NT2/D1 (cell line): ENCODE data around the gene PTCD1.
"Not testable (repeated sequence)": the region's sequence is repeated elsewhere in the genome, so short reads cannot be mapped to it uniquely, and the experiment has no call there.

Experiments
- DNase-seq: peaks from one replicate; pipeline ENCODE4 v3.0.0-alpha.2; 2011; ENCODE audit warnings: low read depth, low spot score
- H3K27me3 ChIP-seq: 2 replicates; pipeline ENCODE4 v1.6.0; 2011; ENCODE audit warnings: mild to moderate bottlenecking; ENCODE audit not compliant: insufficient read length, insufficient read depth
- H3K36me3 ChIP-seq: 2 replicates; pipeline ENCODE4 v1.6.1; 2011; ENCODE audit warnings: mild to moderate bottlenecking, low read length, mixed read lengths; ENCODE audit not compliant: insufficient read depth, insufficient read length
- H3K4me1 ChIP-seq: 2 replicates; pipeline ENCODE4 v1.5.1; 2011; ENCODE audit not compliant: insufficient read depth, insufficient read length
- H3K4me3 ChIP-seq: 2 replicates; pipeline ENCODE4 v1.5.1; 2011; ENCODE audit warnings: low read depth; ENCODE audit not compliant: insufficient read length
- H3K9ac ChIP-seq: 2 replicates; pipeline ENCODE4 v1.6.0; 2011; ENCODE audit warnings: low read depth; ENCODE audit not compliant: insufficient read length
- H3K9me3 ChIP-seq: 2 replicates; pipeline ENCODE4 v1.5.1; 2011; ENCODE audit warnings: mild to moderate bottlenecking, low read length; ENCODE audit not compliant: insufficient read depth
- SUZ12 ChIP-seq: IDR thresholded peaks from 2 replicates; pipeline ENCODE4 v1.6.1; 2011; ENCODE audit not compliant: insufficient read length, insufficient read depth; ENCODE audit errors: extremely low read depth
- YY1 ChIP-seq: IDR thresholded peaks from 2 replicates; pipeline ENCODE4 v1.6.1; 2011; ENCODE audit not compliant: insufficient read length, insufficient read depth
- ZNF274 ChIP-seq: IDR thresholded peaks from 2 replicates; pipeline ENCODE4 v1.6.1; 2011; ENCODE audit warnings: mild to moderate bottlenecking, low read depth, low read length

The PTCD1 gene

GRCh38 chr7:99447943-99448342 lies 9.3 kb upstream of the PTCD1 start:
- Histone ChIP-seq H3K4me1 (peaks cover 2% of the 10 kb centered on the region), H3K9me3 (no peaks in the 10 kb centered on the region), H3K27me3 (no peaks in the 10 kb centered on the region), H3K9ac (no peak overlapping the region), H3K4me3 (no peak overlapping the region), H3K36me3 (peaks cover 91% of the 10 kb centered on the region)
- no peak for DNase-seq
- TF ChIP-seq ZNF274 (no peak), YY1 (no peak), SUZ12 (no peak)

- Histone ChIP-seq H3K27me3 (no peaks in the 10 kb centered on the region), H3K36me3 (peaks cover 83% of the 10 kb centered on the region), H3K4me1 (peaks cover 3% of the 10 kb centered on the region), H3K9me3 (no peaks in the 10 kb centered on the region), H3K9ac (no peak overlapping the region), H3K4me3 (no peak overlapping the region)
- TF ChIP-seq YY1 (no peak), SUZ12 (no peak)
- no peak for DNase-seq
These were observed 7.5 kb upstream of the PTCD1 start for GRCh38 chr7:99446096-99446495.

- TF ChIP-seq YY1 (no peak), ZNF274 (no peak), SUZ12 (no peak)
- H3K27me3 ChIP-seq = no peaks in the 10 kb centered on the region
- H3K4me3 ChIP-seq = peak overlapping the region; percentile 86
- H3K9ac ChIP-seq = peak overlapping the region; percentile 90
- DNase-seq = no peak
- no peaks in the 10 kb centered on the region for H3K9me3 ChIP-seq
- H3K36me3 ChIP-seq = peaks cover 45% of the 10 kb centered on the region
- peaks cover 5% of the 10 kb centered on the region for H3K4me1 ChIP-seq
These were observed 1.6 kb upstream of the PTCD1 start for GRCh38 chr7:99440195-99440594.

GRCh38 chr7:99437946-99438572 lies 539 bp downstream of the PTCD1 start:
- TF ChIP-seq ZNF274 (no peak), SUZ12 (no peak), YY1 (no peak)
- peak overlapping the region; percentile 86 for H3K4me3 ChIP-seq
- H3K36me3 ChIP-seq = peaks cover 48% of the 10 kb centered on the region
- H3K4me1 ChIP-seq = peaks cover 5% of the 10 kb centered on the region
- H3K9ac ChIP-seq = peak overlapping the region; percentile 90
- no peaks in the 10 kb centered on the region for H3K27me3 ChIP-seq
- DNase-seq = no peak
- no peaks in the 10 kb centered on the region for H3K9me3 ChIP-seq

GRCh38 chr7:99433158-99433557 lies 5.4 kb downstream of the PTCD1 start:
- no peak overlapping the region for H3K4me3 ChIP-seq
- H3K9me3 ChIP-seq = no peaks in the 10 kb centered on the region
- no peak for TF ChIP-seq ZNF274
- TF ChIP-seq SUZ12 = no peak
- no peak for TF ChIP-seq YY1
- peaks cover 67% of the 10 kb centered on the region for H3K36me3 ChIP-seq
- no peaks in the 10 kb centered on the region for H3K27me3 ChIP-seq
- H3K4me1 ChIP-seq = no peaks in the 10 kb centered on the region
- no peak overlapping the region for H3K9ac ChIP-seq
- no peak for DNase-seq

GRCh38 chr7:99431756-99432540 lies 6.7 kb downstream of the PTCD1 start:
- DNase-seq, H3K9me3 ChIP-seq, H3K27me3 ChIP-seq, H3K4me1 ChIP-seq, H3K4me3 ChIP-seq, H3K9ac ChIP-seq: not testable (repeated sequence)
- peaks cover 67% of the 10 kb centered on the region for H3K36me3 ChIP-seq

- peaks cover 62% of the 10 kb centered on the region for H3K36me3 ChIP-seq
These were observed 8.8 kb downstream of the PTCD1 start for GRCh38 chr7:99429756-99430155.

More at GRCh38 chr7:99429756-99430155, 8.8 kb downstream of the PTCD1 start:
- Histone ChIP-seq H3K4me1 (no peaks in the 10 kb centered on the region), H3K4me3 (no peak overlapping the region), H3K27me3 (no peaks in the 10 kb centered on the region), H3K9ac (no peak overlapping the region), H3K9me3 (no peaks in the 10 kb centered on the region)
- DNase-seq = no peak
- TF ChIP-seq YY1 (no peak), ZNF274 (no peak), SUZ12 (no peak)
